Measurements from ENCODE around the gene TGFA.

TGFA gene

DNA sequence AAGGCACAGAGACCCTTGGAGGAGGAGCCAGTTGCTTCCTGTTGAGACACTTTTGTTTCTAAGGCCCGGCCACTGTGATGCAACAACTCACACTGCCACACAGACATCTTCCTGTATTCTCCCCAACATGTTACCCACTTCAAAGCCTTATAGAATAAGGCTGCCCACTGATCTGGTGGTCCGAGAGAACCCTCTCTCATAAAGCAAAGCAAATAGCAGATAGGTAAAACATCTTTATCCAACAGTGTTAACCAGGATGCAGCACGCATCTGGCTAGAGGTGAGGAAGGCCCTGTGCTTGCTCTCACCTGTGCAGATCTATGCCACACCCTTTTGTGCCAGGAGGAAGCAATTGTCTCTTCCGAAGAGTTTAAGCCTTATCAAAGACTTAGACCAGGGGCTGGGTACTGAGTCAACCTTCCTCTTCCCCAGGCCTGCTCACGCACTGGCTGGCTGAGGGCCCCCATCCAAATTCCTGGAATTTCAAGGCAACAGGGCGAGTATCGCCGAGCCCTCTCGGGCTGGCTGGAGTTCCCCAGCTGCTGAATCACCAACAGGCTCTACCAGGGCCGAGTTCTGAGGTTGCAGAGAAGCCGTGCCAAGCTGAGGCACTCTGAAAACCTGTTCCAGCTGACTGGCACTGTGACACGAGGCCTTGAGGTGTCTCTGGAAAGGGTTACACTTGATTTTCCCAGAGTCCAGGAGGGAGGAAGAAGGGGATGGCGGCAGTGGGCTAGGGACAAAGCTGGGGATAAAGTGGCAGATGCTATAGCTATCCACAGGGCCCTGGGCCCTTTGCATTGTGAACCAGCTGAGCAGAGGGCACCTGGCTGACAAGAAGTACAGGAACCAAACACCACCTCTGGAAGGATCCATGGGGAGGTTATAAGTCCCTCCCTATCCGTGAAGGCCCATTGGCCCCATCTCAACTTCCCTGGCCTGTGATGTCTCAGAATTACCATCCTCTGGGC lies 29.3 kb downstream of the TGFA start:
- DNase-seq: peak; percentile 16

DNA sequence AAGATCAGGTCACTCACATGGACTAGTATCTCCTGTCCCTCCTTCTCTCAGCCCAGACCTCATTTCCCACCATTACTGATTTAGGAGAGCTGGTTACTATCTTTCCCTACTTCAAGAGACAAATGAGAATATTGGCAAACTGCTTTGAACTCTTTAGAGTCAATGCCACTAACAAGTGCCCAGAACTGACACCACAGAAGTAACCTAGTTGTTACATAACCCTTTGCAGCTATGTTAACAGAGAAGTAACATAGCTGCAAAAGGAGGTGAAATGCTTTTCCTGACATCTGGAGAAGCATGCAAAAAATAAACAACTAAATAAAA lies 30.0 kb downstream of the TGFA start:
- no peak for DNase-seq

DNA sequence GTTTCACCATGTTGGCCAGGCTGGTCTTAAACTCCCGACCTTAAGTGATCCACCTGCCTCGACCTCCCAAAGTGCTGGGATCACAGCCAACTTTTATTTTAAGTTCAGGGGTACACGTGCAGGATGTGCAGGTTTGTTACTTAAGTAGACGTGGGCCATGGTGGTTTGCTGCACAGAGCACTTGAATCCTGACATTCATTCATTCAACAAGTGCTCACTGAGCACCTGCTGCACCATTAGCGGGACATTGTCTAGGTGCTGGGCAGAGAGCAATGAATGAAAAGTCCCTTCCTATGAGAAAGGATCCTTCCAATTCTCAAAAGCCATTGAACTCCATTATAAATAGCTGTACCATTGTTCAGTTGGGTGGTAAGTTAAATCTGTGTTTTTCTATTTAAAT lies 31.0 kb downstream of the TGFA start:
- no peak for DNase-seq

DNA sequence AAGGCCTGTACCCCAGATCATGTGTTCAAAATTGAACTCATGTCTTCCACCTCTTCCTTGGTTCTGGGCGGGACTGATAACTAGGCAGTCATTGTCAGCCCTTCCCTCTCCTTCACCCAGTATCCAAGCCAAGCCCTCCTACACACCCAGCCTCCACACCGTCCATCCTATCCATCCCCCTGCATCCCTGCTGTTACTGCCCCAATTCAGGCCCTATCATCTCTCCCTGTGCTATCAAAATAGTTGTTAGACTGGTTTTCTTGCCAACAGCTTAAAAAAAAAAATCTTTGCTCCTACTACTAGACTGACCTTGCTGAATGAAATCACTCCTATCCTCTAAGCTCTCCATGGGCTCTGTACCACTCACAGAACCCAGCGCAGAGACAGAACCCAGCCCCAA lies 32.8 kb downstream of the TGFA start:
- DNase-seq: no peak

DNA sequence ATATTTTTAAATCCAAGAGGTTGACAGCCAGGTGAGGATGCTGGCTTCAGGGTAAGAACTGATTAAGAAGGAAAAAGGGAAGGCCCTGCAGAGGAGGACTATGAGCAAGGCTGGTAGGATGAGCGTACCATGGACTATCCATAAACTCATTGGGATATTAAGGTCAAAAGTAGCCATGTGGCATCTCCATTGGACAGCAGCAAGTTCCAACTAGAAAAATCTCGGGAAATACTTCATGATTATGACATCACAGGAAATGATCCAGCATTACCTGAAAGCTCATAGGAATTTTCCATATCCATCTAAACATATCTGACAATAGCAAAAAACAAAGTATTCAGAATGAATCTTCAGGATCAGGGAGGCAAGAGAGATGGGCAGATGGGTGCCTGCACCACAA lies 34.2 kb downstream of the TGFA start:
- no peak for DNase-seq

DNA sequence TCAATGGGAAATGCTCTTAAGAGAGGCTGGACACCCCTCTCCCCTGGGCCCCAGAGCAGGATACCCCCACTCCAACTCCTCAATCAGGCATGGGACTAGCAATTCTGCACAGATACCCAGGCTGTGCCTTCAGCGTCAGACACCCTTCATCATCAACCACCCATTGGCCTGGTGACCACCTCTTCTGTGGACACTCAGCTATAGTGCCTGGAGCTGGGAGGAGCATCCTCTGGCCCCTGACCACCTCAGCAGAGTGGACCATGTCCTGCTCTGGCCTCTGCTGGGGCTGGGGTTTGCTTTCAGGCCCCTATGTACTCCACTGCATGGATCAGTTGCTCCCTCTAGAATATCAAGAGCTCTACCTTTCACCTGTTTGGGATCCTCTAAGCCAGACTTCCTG lies 35.1 kb downstream of the TGFA start:
- DNase-seq: no peak

DNA sequence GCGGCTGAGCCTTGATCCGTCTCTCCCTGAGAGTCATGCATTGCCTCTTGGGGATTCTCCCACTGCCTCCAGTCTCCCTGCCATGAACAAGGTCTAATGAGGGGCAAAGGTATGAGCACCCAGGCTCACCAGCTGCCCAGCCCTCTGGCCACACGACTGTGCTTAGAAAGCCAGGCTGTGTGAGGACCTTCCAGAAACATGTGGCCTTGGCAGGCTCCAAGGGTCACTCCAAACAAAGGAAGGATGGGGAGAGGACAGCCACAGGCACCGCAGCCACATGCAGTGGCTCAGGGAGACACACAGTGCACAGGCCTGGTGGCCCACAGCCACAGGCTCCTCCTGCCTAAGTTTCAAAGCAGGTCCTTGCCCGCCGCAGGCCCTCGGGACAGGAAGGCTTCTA lies 35.8 kb downstream of the TGFA start:
- DNase-seq: no peak

DNA sequence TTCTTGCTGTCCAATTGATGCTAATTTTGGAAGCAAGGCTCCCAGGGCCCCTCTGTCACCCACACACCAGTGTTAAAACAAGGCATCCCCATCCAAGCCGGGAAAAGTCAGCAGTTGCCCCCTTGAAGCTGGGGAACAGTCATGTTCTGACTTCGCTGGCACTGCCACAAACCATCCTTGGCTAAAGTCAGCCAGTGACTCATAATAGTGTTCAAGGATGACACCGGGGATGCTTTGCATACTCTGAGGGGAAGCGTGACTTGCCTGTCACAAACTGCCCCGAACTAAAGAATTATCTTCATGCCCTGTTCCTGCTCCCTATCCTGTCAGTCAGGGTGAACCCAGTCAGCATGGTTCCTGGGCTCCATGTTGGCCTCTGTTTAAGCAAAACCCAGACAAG lies 37.0 kb downstream of the TGFA start:
- peak; percentile 70 for DNase-seq

DNA sequence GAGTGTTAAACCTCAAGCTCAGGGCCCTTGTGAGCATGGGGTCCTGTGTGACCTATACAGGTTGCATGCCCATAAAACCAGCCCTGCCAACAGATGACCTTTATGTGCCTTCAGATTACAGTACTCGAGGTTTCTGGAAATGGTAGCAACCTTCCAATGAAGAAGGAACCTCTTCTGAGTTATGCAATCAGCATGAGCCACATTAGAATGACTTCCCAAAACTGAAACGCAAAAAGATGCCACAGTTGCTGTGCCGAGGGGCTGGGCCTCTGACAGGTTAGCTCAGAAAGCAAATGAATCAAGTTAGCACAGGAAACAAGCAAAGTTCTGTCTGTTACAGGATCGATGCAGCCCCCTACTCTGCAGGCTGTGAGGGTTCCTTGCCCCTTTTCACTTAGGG lies 37.7 kb downstream of the TGFA start:
- DNase-seq: peak; percentile 41

DNA sequence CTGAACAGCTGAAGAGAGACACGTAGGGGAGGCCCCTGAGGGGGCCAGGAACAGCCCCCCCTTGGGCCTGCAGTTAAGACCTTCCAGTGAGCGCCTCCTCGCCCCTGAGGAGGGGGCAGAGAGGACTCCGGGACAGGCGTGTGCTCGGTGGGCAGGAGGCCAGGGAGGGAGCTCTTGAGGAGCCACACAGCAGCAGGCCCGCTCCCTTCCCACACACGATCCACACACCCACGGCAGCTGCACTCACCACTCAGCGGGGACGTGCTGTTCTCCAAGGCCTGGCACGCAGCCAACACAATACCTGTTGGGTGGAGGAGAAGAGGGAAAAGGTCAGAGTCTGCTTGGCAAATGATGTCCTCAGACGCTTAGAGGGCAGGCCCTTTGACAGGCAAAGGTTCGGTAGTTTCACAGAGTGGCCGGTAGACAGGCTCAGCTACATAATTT lies 39.0 kb downstream of the TGFA start:
- no peak for DNase-seq

DNA sequence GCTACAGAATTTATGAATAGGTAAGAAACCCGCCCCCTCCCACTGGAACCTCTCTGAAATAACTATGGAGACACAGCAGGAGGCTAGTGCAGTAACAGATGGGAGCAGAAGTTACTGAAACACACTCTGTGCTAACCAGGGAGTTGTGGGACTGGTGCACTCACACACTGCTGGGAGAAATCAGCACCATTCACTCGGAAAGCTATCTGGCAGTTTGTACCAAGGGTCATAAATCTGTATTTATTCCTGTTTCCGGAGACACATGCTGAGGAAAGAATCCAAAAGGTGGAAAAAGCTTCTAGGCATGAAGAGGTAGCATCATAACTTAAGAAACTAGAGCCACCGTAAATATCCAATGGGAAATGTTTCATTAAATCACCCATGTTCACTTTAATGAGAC lies 39.9 kb downstream of the TGFA start:
- DNase-seq: no peak

DNA sequence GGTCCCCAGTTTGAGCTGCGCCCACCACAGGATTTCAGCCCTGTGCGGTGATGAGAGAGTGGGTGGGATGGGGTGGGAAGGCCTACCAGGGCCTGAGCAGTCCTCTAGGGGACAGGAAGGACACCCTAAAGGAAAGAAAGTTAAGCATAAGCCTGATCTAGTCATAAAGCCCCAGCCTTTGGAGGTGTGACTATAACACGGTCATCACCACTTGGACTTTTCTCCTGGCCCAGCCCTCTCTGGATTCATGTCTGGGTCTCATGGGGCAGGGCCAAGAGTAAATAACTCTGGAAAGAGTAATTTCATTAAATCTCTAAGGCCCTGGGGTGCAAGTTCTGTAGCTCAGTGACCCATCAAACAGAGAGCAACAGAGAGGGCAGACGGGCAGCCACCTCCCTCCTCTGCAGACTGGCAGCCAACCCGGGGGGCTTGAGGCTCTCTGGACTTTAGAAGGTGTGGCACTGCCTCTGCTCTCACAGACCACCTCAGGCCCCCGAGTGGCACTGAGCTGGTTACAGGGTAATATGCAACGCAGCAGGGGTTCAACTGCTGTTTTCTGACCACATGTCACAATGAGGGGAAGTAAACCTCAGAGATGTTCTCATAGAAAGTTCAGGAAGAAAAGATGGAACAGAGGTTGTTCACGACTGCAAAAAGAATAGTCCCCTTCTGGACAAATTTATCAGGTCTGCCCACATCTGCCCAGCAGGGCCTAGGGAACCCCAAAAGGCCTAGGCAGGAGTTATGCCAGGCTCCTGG lies 41.5 kb downstream of the TGFA start:
- no peak for DNase-seq

DNA sequence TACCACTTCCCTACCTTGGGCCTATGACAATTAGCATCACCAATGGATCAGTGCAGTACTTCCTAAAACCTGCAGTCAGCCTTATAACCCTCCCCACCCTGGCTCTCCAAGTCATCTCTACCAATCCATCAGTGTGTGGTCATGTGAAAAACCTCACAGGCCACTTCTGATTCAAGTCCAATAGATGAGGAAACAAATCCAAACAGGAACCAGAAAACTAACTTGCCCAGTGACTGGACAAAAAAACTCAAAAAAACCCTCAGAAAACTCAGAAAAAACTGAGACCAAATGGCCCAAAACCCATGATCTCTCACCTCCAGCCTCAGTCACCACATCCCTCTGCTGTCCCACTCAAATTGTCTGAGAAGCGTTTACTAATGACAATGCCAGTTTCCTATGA lies 43.3 kb downstream of the TGFA start:
- no peak for DNase-seq

DNA sequence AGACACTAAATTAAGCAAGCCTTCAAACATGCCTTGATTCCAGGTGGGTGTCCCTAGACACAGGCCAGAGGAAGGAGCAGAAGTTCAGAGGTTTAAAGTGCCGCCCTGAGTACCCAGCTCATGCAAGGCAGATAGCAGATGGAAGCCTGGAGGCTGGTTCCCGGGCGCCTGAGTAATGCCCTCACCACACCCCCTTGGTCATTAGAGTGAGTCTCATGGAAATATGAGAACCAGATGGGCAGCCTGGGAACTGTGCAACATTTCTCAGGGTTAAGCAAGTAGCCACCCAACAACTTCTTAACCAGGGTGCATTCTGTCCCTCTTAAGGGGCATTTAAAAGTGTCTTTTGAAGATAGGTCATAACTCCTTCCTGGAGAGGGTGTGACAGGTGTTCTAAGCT lies 44.1 kb downstream of the TGFA start:
- DNase-seq: no peak

DNA sequence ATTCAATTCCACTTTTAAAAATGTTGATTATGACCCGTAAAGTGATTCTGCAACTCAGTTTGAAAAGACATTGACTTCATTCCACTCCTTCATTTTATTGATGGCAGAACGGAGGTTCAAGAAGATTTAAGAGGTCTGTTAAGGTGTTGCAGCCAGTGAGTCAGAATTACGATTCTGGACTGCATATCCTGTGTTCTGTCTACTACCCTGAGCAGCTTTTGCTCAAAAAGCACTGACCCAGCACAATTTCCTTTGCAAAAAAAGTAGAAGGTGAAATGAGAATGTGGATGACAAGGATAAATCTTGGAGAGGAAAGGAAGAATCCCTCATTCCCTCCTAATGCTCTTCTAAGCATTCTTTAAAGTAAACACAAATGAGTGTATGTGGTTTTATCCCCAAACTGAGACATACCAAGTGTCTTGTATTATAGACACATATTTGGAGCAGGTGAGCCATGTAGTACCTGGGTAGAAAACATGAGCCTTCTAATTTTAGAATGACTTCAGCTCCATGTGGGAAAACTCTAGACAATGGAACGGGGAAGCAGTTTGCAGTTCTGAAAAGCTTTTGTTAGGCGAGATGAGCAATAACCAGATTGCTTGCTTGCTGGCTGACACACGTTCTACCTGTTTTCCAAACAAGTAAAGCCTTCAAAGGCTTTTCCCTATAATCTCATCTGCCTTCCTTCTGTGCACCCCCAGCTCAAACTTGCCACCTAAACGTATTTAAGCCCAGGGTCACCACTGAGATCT lies 44.7 kb downstream of the TGFA start:
- no peak for DNase-seq

DNA sequence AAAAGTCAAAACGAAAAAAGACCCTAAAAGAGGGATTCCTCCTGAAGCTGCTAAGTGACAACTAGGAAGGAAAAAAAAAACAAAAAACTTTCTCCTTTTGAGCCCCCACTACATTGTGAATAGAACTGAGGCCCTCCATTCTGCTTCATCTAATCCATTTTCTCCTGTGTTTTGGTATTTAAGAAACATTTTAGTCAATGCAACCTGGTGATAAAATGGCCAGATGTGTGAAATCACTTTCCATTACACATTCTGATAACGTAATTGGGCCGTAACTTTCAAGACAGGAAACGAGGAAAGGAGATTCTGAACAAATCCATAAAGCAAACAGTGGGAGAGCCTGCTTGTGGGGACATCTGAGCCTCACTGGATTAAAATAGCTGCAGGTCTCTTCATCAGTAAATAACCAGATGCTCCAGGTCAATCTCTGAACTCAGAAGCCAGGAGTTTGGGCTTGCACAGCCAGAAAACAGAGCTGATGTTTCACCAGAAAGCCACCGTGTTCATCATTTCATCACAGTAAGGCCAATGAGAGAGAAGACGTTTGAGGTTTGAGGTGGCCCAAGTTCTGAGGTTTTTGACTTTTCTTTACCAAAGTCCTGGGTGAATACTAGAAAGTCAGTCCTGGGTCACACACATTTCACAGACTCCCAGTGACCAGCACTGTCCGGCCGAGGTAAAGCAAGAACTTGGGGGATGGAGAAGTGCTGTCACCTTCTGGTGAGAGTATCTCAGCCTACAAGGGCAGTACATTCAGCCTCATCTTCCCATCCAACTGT lies 47.8 kb downstream of the TGFA start:
- DNase-seq: no peak

DNA sequence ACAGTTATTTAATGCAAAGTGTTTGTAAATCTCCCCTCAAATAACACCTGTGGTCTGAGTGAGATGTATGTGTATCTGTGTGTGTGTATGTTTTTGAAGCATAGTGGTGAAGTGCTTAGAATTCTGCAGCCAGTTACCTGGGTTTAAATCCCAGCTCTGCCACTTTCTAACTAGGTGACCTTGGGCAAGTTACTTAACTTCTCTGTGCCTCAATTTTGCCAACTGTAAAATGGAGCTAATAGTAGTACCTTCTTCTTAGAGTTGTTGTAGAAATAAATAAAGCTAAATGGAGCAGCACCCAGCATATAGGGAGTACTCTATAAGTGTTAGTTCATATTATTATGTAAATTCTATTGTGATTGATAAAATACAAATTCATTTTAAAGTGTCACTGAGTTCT lies 48.9 kb downstream of the TGFA start:
- DNase-seq: no peak

DNA sequence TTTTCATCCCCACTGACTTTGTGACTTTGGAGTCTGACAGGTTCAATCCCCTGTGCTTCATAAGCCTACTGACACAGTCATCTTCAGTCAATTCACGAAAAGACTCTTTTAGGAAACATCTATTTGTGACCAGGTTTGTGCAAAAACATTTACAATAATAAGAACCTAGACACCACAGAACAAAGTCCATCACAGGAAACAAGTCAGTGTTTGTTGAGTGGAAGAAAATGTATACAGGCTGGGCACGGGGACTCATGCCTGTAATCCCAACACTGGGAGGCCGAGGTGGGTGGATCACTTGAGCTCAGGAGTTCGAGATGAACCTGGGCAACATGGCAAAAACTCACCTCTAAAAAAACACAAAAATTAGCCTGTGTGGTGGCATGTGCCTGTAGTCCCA lies 49.7 kb downstream of the TGFA start:
- DNase-seq: no peak

DNA sequence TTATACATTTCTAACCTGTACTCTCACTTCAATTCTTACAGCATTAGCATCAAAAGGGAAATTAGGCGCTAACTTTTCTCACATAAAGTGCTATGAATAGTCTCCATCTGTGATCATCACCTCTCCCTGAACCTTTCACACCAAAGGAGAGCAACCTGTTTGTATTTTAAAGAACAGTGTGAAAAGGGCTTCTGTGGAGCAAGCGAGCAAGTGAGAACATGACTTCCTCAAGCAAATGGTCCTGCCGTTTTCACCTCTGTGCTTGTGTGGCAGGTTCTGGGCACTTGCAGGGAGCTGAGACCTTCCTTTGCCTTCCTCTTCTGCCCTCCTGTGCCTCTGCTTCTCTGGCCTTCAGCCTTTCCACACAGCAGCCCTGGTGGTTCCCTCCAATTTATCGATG lies 51.9 kb downstream of the TGFA start:
- no peak for DNase-seq

DNA sequence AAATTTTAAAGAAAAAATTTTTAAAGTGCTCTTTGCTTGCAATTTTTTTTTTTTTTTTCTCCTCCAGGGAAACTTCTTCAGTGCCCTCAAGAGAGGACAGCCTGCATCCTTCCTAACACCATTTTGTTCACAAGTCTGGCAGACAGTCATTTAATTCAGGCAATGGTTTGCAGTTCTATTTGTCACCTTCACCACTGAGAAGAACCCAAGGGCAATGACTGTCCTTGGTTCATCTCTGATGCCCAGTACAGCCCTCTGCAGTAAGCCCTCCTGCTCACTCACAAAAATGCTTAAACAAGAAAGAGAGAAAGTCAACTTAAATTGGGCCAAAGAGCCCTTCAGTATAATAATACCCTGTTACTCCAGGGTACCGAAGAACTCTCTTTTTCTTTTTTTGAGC lies 52.4 kb downstream of the TGFA start:
- DNase-seq: no peak

DNA sequence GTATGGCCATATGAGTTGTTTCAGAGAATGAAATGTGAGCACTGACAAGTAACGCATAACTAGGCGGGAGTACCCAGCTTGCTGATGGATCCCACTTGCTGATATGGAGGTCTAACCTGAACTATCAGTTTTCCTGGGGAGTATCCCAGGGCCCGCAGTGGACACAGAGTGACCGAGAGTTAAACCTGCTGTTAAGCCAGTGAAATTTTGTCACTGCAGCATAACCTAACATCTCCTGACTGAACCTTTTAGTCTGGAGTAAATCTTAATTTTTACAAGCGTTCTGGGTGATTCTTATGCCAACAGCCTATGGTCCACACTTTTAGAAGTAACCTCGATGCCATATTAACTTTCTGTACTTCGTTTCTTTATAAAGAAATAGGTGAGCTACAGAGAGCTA lies 54.4 kb downstream of the TGFA start:
- DNase-seq: no peak

DNA sequence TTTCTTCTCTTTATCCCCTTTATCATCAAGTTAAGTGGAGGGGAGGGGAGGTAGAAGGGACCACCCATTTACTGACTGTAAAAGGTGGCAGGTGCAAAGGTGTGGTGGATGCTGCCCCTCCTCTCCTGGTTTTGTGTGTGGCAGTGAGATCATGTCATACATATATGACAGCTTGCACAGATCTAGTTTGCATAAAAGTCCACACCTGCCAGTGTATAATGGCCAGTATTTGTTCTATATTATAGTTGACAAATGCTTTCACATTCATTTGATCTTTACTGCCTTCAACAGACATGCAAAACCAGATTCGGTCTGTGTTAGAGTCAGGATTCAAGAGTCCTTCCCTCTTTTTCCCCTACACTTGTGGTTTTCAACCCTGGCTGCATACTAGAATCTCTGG lies 55.1 kb downstream of the TGFA start:
- no peak for DNase-seq

DNA sequence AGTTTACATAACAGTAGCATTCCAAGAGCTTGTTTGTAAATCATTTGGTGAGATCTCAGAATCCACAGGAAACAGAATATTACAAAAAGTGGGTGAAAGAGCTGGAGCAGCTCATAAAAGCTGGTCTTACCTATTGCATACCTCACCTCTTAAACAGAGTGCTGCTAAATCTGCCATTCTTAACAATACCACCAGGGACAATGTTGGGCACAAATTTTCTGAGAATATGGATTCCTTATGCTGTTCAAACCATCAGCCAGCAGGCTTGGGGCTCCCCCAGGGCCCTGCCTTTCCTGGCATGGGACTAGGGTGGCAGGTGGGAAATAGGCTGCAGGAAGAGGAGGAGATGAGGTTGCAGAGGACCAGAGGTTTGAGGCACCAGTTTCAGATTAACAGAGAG lies 55.6 kb downstream of the TGFA start:
- DNase-seq: no peak

Measured in activated CD4-positive, alpha-beta T cell treated with anti-CD3 and anti-CD28 coated beads, Interleukin-2, Interleukin-6, amounts not matched to agents 100 ng/mL and 50 ng/mL, durations not matched to agents 16 hours and 8 hours (primary cell).